Muscle layer of colon (tissue), 2 donors: ENCODE data around the gene IP6K2.
A peak's percentile ranks its signal among the peaks of the same experiment; 100 is the strongest.
"Not testable (repeated sequence)": the region's sequence is repeated elsewhere in the genome, so short reads cannot be mapped to it uniquely, and the experiment has no call there.

Experiments used
- H3K27ac ChIP-seq: one replicate; pipeline ENCODE4 v1.7.0; 2013; ENCODE audit warnings: low read depth, mild to moderate bottlenecking, low read length, moderate library complexity
- H3K27me3 ChIP-seq, 2 donors: one replicate each; pipeline ENCODE4 v1.7.0; 2013; ENCODE audit warnings: low read length in 2 of 2, mild to moderate bottlenecking in 2 of 2; ENCODE audit not compliant: insufficient read depth in 2 of 2, control insufficient read depth in 1 of 2
- H3K36me3 ChIP-seq: one replicate; pipeline ENCODE4 v1.7.0; 2013; ENCODE audit warnings: mild to moderate bottlenecking, low read length; ENCODE audit not compliant: insufficient read depth
- H3K4me1 ChIP-seq: one replicate; pipeline ENCODE4 v1.7.0; 2013; ENCODE audit warnings: mild to moderate bottlenecking, low read length; ENCODE audit not compliant: insufficient read depth
- H3K4me3 ChIP-seq, 2 donors: one replicate each; pipeline ENCODE4 v1.7.0; 2013; ENCODE audit warnings: low read length in 2 of 2, low read depth in 1 of 2, mild to moderate bottlenecking in 1 of 2, moderate library complexity in 1 of 2
- H3K9ac ChIP-seq: one replicate; pipeline ENCODE4 v1.7.0; 2013; ENCODE audit warnings: low read length
- H3K9me3 ChIP-seq: one replicate; pipeline ENCODE4 v1.7.0; 2013; ENCODE audit warnings: mild to moderate bottlenecking, low read length
- donor health status: abdominal sarcoma.
- donor health status: Adenocarcinoma of cecum.

IP6K2 gene

GRCh38 chr3:48723725-48724124 lies 6.7 kb upstream of the IP6K2 start:
- Histone ChIP-seq H3K27ac (no peak overlapping the region), H3K36me3 (no peaks in the 10 kb centered on the region), H3K9ac (no peak overlapping the region), H3K4me3 (no peak overlapping the region), H3K9me3 (no peaks in the 10 kb centered on the region), H3K27me3 (no peaks in the 10 kb centered on the region), H3K4me1 (no peaks in the 10 kb centered on the region)

DNA sequence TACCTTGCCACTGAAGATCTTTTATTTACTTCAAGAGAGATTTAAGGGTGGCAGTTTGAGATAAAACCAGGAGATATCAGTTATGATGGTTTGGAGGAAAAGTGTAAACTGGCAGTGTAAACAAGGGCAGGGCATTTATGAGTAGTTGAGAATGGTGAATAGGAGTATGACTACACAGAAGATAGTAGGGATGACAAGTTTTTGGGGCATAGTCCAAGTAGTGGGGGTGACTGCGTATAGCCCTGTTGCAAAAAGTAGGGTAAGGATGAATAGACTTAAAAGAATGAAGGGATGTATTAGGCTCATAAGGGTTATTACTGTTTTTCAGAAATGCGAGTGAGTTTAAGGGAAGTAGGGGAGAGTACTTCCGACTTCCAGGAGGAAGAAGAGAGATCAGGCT lies 6.3 kb upstream of the IP6K2 start:
- not testable (repeated sequence) for H3K9ac ChIP-seq, H3K4me1 ChIP-seq, H3K9me3 ChIP-seq, H3K36me3 ChIP-seq, H3K27me3 ChIP-seq, H3K4me3 ChIP-seq, H3K27ac ChIP-seq

- Histone ChIP-seq H3K9me3 (no peaks in the 10 kb centered on the region), H3K36me3 (peaks cover 4% of the 10 kb centered on the region), H3K27ac (peak overlapping the region; percentile 71), H3K27me3 (no peaks in the 10 kb centered on the region), H3K4me1 (peaks cover 24% of the 10 kb centered on the region), H3K4me3 (peak overlapping the region; percentile 42 to 96), H3K9ac (peak overlapping the region; percentile 91)
Measured at GRCh38 chr3:48716508-48716981, 476 bp downstream of the IP6K2 start.

GRCh38 chr3:48715174-48715800 lies 1.7 kb downstream of the IP6K2 start:
- H3K27me3 ChIP-seq, result no peaks in the 10 kb centered on the region
- H3K27ac ChIP-seq, result no peak overlapping the region
- H3K9me3 ChIP-seq, result no peaks in the 10 kb centered on the region
- H3K4me1 ChIP-seq, result peaks cover 24% of the 10 kb centered on the region
- H3K4me3 ChIP-seq, result peak overlapping the region in 1 of 2 donors; percentile 3
- peaks cover 12% of the 10 kb centered on the region for H3K36me3 ChIP-seq
- H3K9ac ChIP-seq, result no peak overlapping the region

GRCh38 chr3:48711727-48712126 lies 5.3 kb downstream of the IP6K2 start:
- Histone ChIP-seq H3K9ac (no peak overlapping the region), H3K36me3 (peaks cover 30% of the 10 kb centered on the region), H3K27ac (no peak overlapping the region), H3K9me3 (no peaks in the 10 kb centered on the region), H3K4me3 (no peak overlapping the region), H3K27me3 (no peaks in the 10 kb centered on the region), H3K4me1 (peaks cover 24% of the 10 kb centered on the region)

DNA sequence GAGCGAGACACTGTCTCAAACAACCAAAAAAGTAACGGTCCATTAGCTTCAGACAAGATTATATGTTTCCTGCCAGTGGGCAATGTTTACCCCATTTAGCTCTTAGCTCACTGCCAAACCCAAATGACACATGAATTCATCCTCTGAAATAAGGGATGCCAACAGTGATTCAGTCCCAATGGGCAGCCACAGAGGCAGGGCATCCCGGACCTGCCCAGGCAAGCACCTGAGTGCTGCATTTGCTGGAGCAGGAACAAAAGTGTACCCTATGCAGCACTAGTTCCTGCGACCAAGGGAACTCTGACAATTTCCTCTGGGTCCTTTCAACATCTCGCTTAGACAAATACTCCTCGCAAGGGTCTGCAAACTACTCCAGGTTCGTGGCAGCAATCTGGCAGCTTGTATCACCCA lies 8.0 kb downstream of the IP6K2 start:
- no peaks in the 10 kb centered on the region for H3K27me3 ChIP-seq
- no peak overlapping the region for H3K27ac ChIP-seq
- H3K36me3 ChIP-seq, result peaks cover 30% of the 10 kb centered on the region
- no peak overlapping the region for H3K4me3 ChIP-seq
- H3K4me1 ChIP-seq, result peaks cover 9% of the 10 kb centered on the region
- no peaks in the 10 kb centered on the region for H3K9me3 ChIP-seq
- no peak overlapping the region for H3K9ac ChIP-seq

DNA sequence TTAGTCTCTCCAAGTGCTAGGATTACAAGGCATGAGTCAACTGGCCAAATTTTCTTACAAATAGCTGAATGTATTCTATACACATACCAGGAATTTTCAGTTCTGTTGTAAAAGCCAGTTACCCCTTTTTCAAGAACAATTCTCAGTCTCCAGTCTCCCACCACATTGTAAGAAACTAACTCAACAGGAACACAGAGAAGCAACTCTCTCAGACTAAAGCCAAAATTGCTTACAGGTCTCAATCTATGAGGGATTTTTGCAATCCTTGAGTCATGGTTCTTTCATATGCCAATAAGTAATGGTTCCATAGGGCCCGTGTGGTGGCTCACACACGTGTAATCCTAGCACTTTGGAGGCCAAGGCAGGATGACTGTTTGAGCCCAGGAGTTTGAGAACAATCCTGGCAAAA lies 8.5 kb downstream of the IP6K2 start:
- Histone ChIP-seq H3K27me3 (no peaks in the 10 kb centered on the region), H3K27ac (no peak overlapping the region), H3K9ac (no peak overlapping the region), H3K9me3 (no peaks in the 10 kb centered on the region), H3K36me3 (peaks cover 30% of the 10 kb centered on the region), H3K4me1 (peaks cover 9% of the 10 kb centered on the region), H3K4me3 (no peak overlapping the region)

DNA sequence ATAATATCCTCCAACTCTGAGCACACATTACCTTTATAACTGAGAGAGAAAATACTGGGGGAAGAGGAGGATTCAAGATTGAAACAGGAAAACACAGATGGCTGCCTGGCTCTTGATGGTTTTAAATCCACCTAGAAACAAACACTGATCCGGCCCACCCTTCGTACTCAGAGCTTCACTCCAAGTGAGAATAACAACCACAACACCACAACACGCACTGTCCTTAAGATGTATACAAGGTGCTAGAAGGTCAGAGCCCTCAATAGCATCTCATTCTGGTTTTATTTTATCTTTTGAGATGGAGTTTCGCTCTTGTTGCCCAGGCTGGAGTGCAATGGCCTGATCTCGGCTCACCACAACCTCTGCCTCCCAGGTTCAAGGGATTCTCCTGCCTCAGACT lies 9.9 kb downstream of the IP6K2 start:
- no peak overlapping the region for H3K9ac ChIP-seq
- peaks cover 4% of the 10 kb centered on the region for H3K4me1 ChIP-seq
- no peaks in the 10 kb centered on the region for H3K27me3 ChIP-seq
- no peak overlapping the region for H3K4me3 ChIP-seq
- H3K9me3 ChIP-seq, result no peaks in the 10 kb centered on the region
- peaks cover 30% of the 10 kb centered on the region for H3K36me3 ChIP-seq
- no peak overlapping the region for H3K27ac ChIP-seq

GRCh38 chr3:48702320-48702920 lies 14.6 kb downstream of the IP6K2 start:
- peaks cover 10% of the 10 kb centered on the region for H3K36me3 ChIP-seq
- H3K27ac ChIP-seq, result no peak overlapping the region
- H3K4me1 ChIP-seq, result peaks cover 4% of the 10 kb centered on the region
- no peak overlapping the region for H3K4me3 ChIP-seq
- no peak overlapping the region for H3K9ac ChIP-seq
- no peaks in the 10 kb centered on the region for H3K9me3 ChIP-seq
- no peaks in the 10 kb centered on the region for H3K27me3 ChIP-seq

GRCh38 chr3:48700731-48701405 lies 16.2 kb downstream of the IP6K2 start:
- no peaks in the 10 kb centered on the region for H3K9me3 ChIP-seq
- peaks cover 4% of the 10 kb centered on the region for H3K4me1 ChIP-seq
- H3K9ac ChIP-seq, result no peak overlapping the region
- H3K36me3 ChIP-seq, result peaks cover 6% of the 10 kb centered on the region
- no peaks in the 10 kb centered on the region for H3K27me3 ChIP-seq
- no peak overlapping the region for H3K27ac ChIP-seq
- H3K4me3 ChIP-seq, result no peak overlapping the region

GRCh38 chr3:48698891-48699290 lies 18.1 kb downstream of the IP6K2 start:
- no peak overlapping the region for H3K27ac ChIP-seq
- no peaks in the 10 kb centered on the region for H3K9me3 ChIP-seq
- H3K36me3 ChIP-seq, result peaks cover 10% of the 10 kb centered on the region
- no peak overlapping the region for H3K9ac ChIP-seq
- no peak overlapping the region for H3K4me3 ChIP-seq
- H3K4me1 ChIP-seq, result peaks cover 14% of the 10 kb centered on the region
- H3K27me3 ChIP-seq, result no peaks in the 10 kb centered on the region
